GM15510 (cell line): ENCODE results near the gene ADAMTS18.

Experiments used
- POLR2A ChIP-seq: IDR thresholded peaks from 3 replicates; pipeline ENCODE4 v1.6.1; 2011; ENCODE audit warnings: borderline replicate concordance; ENCODE audit not compliant: insufficient read length; ENCODE audit errors: extremely low read depth

ADAMTS18 gene

GRCh38 chr16:77408607-77409006, 26.2 kb downstream of the ADAMTS18 start:
- TF ChIP-seq POLR2A = no peak

DNA sequence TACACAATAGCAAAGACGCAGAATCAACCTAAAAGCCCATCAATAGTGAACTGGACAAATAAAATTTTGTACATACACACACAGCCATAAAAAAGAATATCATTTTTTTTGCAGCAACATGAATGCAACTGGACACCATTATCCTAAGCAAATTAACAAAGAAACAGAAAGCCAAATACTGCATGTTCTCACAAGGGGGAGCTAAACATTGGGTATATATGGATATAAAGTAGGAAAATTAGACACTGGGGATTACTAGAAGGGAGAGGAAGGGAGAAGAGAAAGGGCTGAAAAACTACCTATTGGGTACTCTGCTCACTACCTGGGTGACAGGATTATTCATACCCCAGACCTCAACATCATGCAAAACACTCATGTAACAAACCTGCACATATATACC, 28.2 kb downstream of the ADAMTS18 start:
- TF ChIP-seq POLR2A = no peak

DNA sequence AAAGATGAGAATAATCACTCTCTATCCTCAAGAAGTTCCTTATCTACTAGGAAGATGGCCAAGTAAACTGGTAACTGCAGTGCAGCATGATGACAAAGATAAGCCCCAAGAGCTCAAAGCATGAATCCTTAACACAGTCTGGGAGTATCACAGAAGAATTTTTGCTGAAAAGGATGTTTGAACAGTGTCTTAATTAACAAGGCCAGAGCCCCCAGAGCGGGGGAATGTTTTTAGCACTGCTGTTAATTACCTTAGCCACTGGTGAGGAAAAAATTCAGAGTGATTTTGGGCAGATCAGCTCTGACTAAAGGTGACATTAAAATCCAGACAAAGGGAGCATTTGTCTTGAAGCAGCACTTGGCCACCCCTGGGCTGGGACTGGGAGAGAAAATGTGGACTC, 30.1 kb downstream of the ADAMTS18 start:
- TF ChIP-seq POLR2A = no peak

- TF ChIP-seq POLR2A = no peak
Measured at GRCh38 chr16:77403732-77404131, 31.1 kb downstream of the ADAMTS18 start.

GRCh38 chr16:77402672-77403071, 32.2 kb downstream of the ADAMTS18 start:
- TF ChIP-seq POLR2A = no peak

DNA sequence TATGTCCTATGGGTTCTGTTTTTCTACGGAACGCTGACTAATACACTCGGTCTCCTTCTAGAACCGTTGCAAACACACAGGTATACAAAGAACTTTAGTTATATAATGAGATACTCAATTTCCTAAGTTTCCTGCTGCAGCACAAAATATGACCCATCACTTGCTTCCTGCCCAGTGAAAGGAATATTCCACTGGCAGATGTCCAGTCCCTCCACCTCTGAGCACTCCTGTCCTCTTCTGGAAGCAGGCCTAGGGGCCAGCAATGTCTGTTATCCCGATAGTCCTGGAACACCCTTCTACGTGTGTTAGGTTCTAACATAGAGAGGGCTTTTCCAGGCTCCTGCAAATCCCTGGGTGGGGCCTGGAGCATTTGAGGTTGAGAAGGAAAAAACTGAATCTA, 32.7 kb downstream of the ADAMTS18 start:
- TF ChIP-seq POLR2A = no peak

- TF ChIP-seq POLR2A = no peak
Measured at GRCh38 chr16:77399546-77399945, 35.3 kb downstream of the ADAMTS18 start.

DNA sequence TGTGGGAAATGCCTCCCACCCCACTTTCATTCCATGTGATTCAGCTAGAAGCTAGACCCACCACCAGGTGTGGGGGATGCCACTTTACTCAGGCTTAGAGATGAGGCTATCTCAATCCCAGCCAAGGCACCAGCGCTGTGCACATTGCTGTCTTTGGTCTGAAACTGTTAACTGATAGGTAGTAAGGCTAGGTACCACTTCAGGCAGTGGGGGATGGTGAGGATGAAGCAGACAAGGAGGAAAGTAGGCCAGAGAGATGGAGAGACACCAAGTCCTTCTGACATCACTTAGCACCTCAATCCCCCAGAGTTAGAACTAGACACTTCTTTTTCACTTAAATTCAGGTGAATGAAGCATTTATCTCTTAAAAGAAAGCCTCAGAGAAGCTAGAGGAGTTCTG, 35.8 kb downstream of the ADAMTS18 start:
- TF ChIP-seq POLR2A = no peak

GRCh38 chr16:77398495-77398894, 36.3 kb downstream of the ADAMTS18 start:
- no peak for TF ChIP-seq POLR2A

DNA sequence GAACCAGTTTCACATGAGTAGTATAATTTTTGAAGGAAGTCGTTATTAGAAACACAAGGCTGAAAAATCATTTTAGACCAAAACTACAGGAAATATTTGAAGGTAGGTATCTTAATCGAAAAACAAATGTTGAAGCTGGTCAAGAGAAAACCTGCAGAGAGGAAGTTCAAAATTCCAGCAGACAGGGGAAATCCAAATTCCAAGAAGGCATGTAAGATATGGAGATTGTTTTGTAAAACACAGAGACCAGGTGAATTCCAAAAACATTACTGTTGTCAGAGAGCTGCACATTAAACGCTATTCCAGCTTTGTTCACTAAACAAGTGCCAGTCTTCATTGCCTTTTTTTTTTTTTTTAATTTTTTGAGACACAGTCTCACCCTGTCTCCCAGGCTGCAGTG, 38.4 kb downstream of the ADAMTS18 start:
- no peak for TF ChIP-seq POLR2A

DNA sequence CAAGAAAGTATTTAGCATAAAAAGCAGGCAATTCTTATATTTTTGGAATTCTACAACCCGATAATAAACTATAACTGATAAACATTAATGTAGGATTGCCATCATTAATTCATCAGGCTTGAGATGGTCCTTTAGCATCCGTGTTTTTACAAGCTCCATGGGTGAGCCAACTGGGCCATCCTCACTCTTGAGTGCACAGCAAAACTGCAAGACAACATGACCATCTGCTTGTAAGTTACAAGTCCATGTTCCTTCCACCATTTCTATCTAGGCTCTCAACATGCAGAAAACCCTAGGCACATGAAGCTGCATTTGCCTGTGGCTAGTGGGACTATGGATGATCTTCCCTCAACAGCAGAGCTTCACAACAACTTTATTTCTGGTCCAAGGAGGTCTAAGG, 40.1 kb downstream of the ADAMTS18 start:
- no peak for TF ChIP-seq POLR2A

GRCh38 chr16:77393955-77394354, 40.9 kb downstream of the ADAMTS18 start:
- TF ChIP-seq POLR2A = no peak

GRCh38 chr16:77387815-77388209, 47.0 kb downstream of the ADAMTS18 start:
- no peak for TF ChIP-seq POLR2A

- no peak for TF ChIP-seq POLR2A
Measured at GRCh38 chr16:77386831-77387814, 47.7 kb downstream of the ADAMTS18 start.

GRCh38 chr16:77385481-77385880, 49.4 kb downstream of the ADAMTS18 start:
- TF ChIP-seq POLR2A = no peak

- no peak for TF ChIP-seq POLR2A
Measured at GRCh38 chr16:77383606-77384187, 51.1 kb downstream of the ADAMTS18 start.
